Activated CD8-positive, alpha-beta T cell treated with anti-CD3 and anti-CD28 coated beads for 36 hours (primary cell): ENCODE measurements around the gene DDAH1. TPM values are rescaled to one million over a fixed set of nuclear protein-coding genes. Genes with fewer than 3 reads are reported as not detected.

Experiments
- ATAC-seq: fragments of 200-7000 bp; cut with Tn5 transposase; one replicate; pipeline ENCODE4 v1.10.0; 2021; ENCODE audit warnings: mild to moderate bottlenecking, moderate library complexity
- CTCF ChIA-PET: fragments of 350-600 bp; sonication (Branson Sonifier 250); formaldehyde crosslinking; loops from one replicate; lab custom pipeline; 2021; ENCODE audit warnings: antibody characterized with exemption; lab: Charles Lee
- POLR2A ChIA-PET: fragments of 350-600 bp; sonication (Branson Sonifier 250); formaldehyde crosslinking; loops from one replicate; lab custom pipeline; 2021; ENCODE audit warnings: antibody characterized with exemption; lab: Charles Lee
- DNase-seq: peaks from one replicate; pipeline ENCODE4 v3.0.0-alpha.2; 2020
- H3K27ac Mint-ChIP-seq: one replicate; pipeline ENCODE4 v1.8.0; 2021; ENCODE audit warnings: mild to moderate bottlenecking, mixed read lengths
- H3K27me3 Mint-ChIP-seq: one replicate; pipeline ENCODE4 v1.8.0; 2021; ENCODE audit warnings: mixed read lengths
- H3K36me3 Mint-ChIP-seq: one replicate; pipeline ENCODE4 v1.8.0; 2021; ENCODE audit warnings: low read depth, mixed read lengths
- H3K4me1 Mint-ChIP-seq: one replicate; pipeline ENCODE4 v1.8.0; 2021; ENCODE audit warnings: low read depth, mixed read lengths
- H3K4me3 Mint-ChIP-seq: one replicate; pipeline ENCODE4 v1.8.0; 2021; ENCODE audit warnings: mild to moderate bottlenecking, moderate library complexity, mixed read lengths
- H3K9me3 Mint-ChIP-seq: one replicate; pipeline ENCODE4 v1.8.0; 2021; ENCODE audit warnings: mixed read lengths
- intact Hi-C: fragments of 100-400 bp; cut with micrococcal nuclease; formaldehyde crosslinking; loops from one replicate; pipeline ENCODE4 v1.10.0; 2022
- total RNA-seq, 2 experiments: library from RNA; stranded (reverse); gene quantifications; one replicate each; pipeline ENCODE4 v1.2.3, GENCODE V29; 2021
- TF ChIP-seq, protein P1 (sequence below): fragments of 200-600 bp; IDR thresholded peaks from one replicate; pipeline ENCODE4 v1.8.0; 2022; ENCODE audit warnings: antibody characterized with exemption, mild to moderate bottlenecking

Gene DDAH1
- total RNA-seq, 2 experiments from 2014 or later: 0.07 to 0.09 TPM

DNA sequence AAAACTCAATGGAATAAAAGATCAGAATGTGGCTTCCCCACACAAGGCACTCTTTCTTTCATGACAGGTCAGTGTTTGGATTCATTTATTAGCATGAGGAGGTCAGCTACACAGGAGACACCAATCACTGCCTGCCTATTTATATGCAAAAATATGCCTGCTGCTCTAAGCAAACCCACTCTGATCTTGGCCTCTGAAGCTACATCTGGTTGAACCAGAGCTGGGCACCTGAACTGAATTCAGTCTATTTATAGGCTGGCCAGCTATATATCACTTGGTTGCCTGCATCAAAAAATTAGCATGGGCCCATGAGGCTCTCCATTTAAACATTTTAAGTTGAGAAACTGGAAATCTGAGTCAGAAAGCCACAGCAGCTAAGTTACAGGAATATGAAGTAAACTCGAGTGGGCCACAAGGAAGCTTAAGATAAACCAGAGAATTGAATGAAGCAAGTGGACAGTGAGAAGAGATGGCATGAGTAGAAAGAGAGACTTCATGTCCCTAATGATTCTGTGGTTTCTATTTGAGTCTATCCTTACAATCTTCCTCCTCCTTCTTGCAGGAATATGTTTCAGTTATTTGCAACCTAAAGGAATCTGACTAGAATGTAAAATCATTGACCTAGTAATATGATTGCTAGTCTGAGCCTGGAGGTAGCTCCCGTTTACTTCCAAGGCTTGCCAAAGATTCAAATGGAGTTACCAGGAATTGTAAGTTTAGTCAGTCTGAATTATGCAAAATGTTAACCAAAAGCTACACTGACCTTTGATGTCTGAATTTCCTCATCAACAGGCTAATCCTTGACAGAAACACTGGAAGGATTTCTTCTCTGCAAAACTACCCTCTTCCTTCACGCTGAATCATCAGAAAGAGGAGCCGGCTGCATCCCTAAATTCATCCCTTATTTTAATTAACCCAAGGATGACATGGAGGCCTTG lies 17.7 kb downstream of the DDAH1 start:
- no peak for DNase-seq
- ATAC-seq: no peak
- TF ChIP-seq, protein P1, sequence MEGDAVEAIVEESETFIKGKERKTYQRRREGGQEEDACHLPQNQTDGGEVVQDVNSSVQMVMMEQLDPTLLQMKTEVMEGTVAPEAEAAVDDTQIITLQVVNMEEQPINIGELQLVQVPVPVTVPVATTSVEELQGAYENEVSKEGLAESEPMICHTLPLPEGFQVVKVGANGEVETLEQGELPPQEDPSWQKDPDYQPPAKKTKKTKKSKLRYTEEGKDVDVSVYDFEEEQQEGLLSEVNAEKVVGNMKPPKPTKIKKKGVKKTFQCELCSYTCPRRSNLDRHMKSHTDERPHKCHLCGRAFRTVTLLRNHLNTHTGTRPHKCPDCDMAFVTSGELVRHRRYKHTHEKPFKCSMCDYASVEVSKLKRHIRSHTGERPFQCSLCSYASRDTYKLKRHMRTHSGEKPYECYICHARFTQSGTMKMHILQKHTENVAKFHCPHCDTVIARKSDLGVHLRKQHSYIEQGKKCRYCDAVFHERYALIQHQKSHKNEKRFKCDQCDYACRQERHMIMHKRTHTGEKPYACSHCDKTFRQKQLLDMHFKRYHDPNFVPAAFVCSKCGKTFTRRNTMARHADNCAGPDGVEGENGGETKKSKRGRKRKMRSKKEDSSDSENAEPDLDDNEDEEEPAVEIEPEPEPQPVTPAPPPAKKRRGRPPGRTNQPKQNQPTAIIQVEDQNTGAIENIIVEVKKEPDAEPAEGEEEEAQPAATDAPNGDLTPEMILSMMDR: no peak
- ChIA-PET CTCF (interaction anchor here (1.4 kb wide), 1 partner anchor 14 kb away, joined by 3 read pairs; no protein-coding TSS in a partner anchor), POLR2A (interaction anchor here (0.7 kb wide), 1 partner anchor 148 kb away, joined by 3 read pairs; no protein-coding TSS in a partner anchor)
- H3K27ac Mint-ChIP-seq: no peak overlapping the region
- peaks cover 2% of the 10 kb centered on the region for H3K27me3 Mint-ChIP-seq
- H3K4me3 Mint-ChIP-seq: no peak overlapping the region
- intact Hi-C loops: no loop called here
- H3K36me3 Mint-ChIP-seq: no peaks in the 10 kb centered on the region
- H3K4me1 Mint-ChIP-seq: no peaks in the 10 kb centered on the region
- no peaks in the 10 kb centered on the region for H3K9me3 Mint-ChIP-seq

DNA sequence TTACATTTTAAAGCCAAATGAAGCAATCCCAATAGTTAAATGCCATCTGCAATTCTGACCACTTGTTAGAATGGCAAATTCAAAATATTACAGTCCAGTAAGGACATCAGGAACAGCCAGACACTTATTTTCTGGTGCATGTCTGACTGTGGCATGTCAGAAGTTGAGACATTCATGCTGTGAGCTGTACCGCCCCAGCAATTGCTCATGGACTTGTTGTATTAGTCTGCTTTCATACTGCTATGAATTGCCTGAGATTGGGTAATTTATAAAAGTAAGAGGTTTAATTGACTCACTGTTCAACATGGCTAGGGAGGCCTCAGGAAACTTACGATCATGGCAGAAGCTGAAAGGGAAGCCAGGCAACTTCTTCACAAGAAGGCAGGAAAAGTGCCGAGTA lies 19.1 kb downstream of the DDAH1 start:
- ChIA-PET CTCF (no interaction called here), POLR2A (no interaction called here)
- Mint-ChIP-seq H3K4me3 (no peak overlapping the region), H3K36me3 (no peaks in the 10 kb centered on the region), H3K27me3 (peaks cover 2% of the 10 kb centered on the region), H3K4me1 (no peaks in the 10 kb centered on the region), H3K27ac (no peak overlapping the region), H3K9me3 (no peaks in the 10 kb centered on the region)
- TF ChIP-seq, protein P1: no peak
- DNase-seq (no peak), ATAC-seq (no peak)
- intact Hi-C loops: no loop called here

DNA sequence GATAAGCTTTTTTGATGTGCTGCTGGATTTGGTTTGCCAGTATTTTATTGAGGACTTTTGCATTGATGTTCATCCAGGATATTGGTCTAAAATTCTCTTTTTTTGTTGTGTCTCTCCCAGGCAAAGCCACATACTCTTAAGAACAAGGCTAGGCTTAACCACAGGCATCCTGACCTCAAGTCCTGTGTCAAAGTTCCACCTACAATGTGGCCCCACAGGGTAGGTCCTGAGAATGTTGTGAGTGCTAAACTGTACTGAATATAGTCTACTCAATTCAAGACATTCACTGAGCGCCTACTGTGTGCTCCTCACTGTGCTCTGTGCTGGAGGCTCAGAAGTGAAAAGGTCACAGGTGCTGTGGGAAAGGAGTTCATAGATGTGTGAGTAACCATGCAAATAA lies 20.6 kb downstream of the DDAH1 start:
- Mint-ChIP-seq H3K36me3 (no peaks in the 10 kb centered on the region), H3K9me3 (no peaks in the 10 kb centered on the region), H3K27me3 (no peaks in the 10 kb centered on the region), H3K27ac (no peak overlapping the region), H3K4me1 (no peaks in the 10 kb centered on the region), H3K4me3 (no peak overlapping the region)
- CTCF ChIA-PET: no interaction called here
- no peak for DNase-seq
- POLR2A ChIA-PET: no interaction called here
- intact Hi-C loops: no loop called here
- TF ChIP-seq, protein P1: no peak
- no peak for ATAC-seq

DNA sequence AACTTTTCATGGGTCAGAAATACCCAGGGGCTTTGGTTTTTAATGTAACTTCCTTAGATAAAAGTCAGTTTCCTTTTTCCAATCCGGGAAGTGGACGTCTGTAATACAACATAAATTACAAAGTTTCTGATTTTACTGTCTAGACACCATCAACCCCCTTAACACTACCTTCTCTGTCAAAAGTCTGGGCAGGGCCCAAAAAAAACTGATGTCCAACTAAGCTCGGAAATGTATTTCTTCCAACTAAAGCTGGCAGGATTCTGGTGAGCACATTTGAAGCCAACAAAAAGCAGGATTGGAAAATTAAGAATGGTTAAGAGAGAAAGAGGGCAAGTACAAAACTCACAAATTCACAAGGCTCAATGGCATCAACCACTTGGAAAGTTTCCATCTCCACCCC lies 24.3 kb downstream of the DDAH1 start:
- ATAC-seq: no peak
- no peak overlapping the region for H3K27ac Mint-ChIP-seq
- POLR2A ChIA-PET: no interaction called here
- H3K4me3 Mint-ChIP-seq: no peak overlapping the region
- no peak for DNase-seq
- TF ChIP-seq, protein P1: no peak
- H3K27me3 Mint-ChIP-seq: peaks cover 1% of the 10 kb centered on the region
- H3K4me1 Mint-ChIP-seq: no peaks in the 10 kb centered on the region
- no peaks in the 10 kb centered on the region for H3K36me3 Mint-ChIP-seq
- CTCF ChIA-PET: interaction anchor here (0.6 to 1.7 kb wide), 2 partner anchors 12 to 132 kb away, joined by 3 to 4 read pairs; no protein-coding TSS in a partner anchor
- no peaks in the 10 kb centered on the region for H3K9me3 Mint-ChIP-seq
- intact Hi-C loops: no loop called here

DNA sequence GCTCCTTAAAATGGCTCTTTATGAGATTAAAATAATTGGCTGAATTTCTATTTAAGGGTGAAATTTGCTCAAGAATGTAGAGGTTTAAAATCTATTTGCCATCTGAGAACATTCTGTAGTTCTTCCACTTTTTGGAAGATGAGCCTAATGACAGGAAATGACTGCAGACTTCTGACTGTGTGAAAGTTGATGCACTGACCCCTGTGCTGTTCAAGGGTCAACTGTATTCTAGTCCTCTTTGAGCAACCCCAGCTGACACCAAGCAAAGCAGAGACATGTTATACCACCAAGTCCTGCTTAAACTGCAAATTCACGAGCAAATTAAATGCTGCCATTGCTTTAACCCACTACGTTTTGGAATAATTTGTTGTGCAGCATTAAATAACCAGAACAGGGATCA lies 26.6 kb downstream of the DDAH1 start:
- Mint-ChIP-seq H3K27me3 (peaks cover 1% of the 10 kb centered on the region), H3K9me3 (no peaks in the 10 kb centered on the region), H3K4me1 (no peaks in the 10 kb centered on the region), H3K4me3 (no peak overlapping the region), H3K36me3 (no peaks in the 10 kb centered on the region), H3K27ac (no peak overlapping the region)
- ATAC-seq (no peak), DNase-seq (no peak)
- intact Hi-C loops: no loop called here
- TF ChIP-seq, protein P1: no peak
- ChIA-PET POLR2A (no interaction called here), CTCF (no interaction called here)
